T-cell (primary cell): ENCODE data around the gene FBXL4. TPM values are rescaled to one million over a fixed set of nuclear protein-coding genes. Genes with fewer than 3 reads are reported as not detected.

Source experiments
- ATAC-seq, 4 experiments: fragments of 200-7000 bp in 3 of 4; fragments of 150-1000 bp in 1 of 4; cut with Tn5 transposase; replicated peaks in 1 of 4; 1 replicate in 3 of 4; 2 replicates in 1 of 4; pipeline ENCODE4 v1.10.0; 2021; ENCODE audit warnings: moderate library complexity in 3 of 4, mild to moderate bottlenecking in 2 of 4, moderate number of reproducible peaks in 1 of 4
- CTCF ChIA-PET, 2 donors: fragments of 300-600 bp; sonication (Branson Sonifier 250); formaldehyde crosslinking; loops; one replicate each; lab custom pipeline; 2022; ENCODE audit warnings: antibody characterized with exemption in 2 of 2; lab: Charles Lee
- POLR2A ChIA-PET, 2 donors: fragments of 300-600 bp; sonication (Branson Sonifier 250); formaldehyde crosslinking; loops; one replicate each; lab custom pipeline; 2022; ENCODE audit warnings: antibody characterized with exemption in 2 of 2; lab: Charles Lee
- DNase-seq, 35 experiments: peaks; one replicate each; pipeline versions ENCODE4 v3.0.0 to v3.0.0-alpha.2; 2013 to 2023
- H3K27ac ChIP-seq: one replicate; pipeline ENCODE4 v1.5.1; 2013; ENCODE audit warnings: low read length
- H3K27me3 ChIP-seq, 2 experiments: replicated peaks in 1 of 2; 1 replicate in 1 of 2; 2 replicates in 1 of 2; pipeline versions ENCODE4 v1.6.1 to v1.7.0; 2013; ENCODE audit warnings: low read length in 1 of 2, mixed read lengths in 1 of 2; ENCODE audit not compliant: control insufficient read depth in 2 of 2, insufficient read depth in 2 of 2; ENCODE audit errors: extremely low read depth in 1 of 2
- H3K36me3 ChIP-seq, 2 donors: 1 replicate in 1 of 2; 2 replicates in 1 of 2; pipeline versions ENCODE4 v1.6.1 to v1.7.0; 2013; ENCODE audit warnings: low read length in 1 of 2; ENCODE audit not compliant: control insufficient read depth in 2 of 2, insufficient read depth in 1 of 2; ENCODE audit errors: extremely low read depth in 1 of 2
- H3K4me1 ChIP-seq, 2 experiments: 1 replicate in 1 of 2; 2 replicates in 1 of 2; pipeline versions ENCODE4 v1.6.1 to v1.7.0; 2013; ENCODE audit warnings: low read length in 2 of 2, mixed read lengths in 1 of 2; ENCODE audit not compliant: insufficient read depth in 2 of 2, control insufficient read depth in 1 of 2; ENCODE audit errors: extremely low read depth in 1 of 2
- H3K4me3 ChIP-seq, 2 donors: 1 replicate in 1 of 2; 2 replicates in 1 of 2; pipeline versions ENCODE4 v1.5.1 to v1.7.0; 2013; ENCODE audit warnings: mild to moderate bottlenecking in 2 of 2, low read length in 1 of 2, moderate library complexity in 1 of 2; ENCODE audit not compliant: control insufficient read depth in 1 of 2; ENCODE audit errors: extremely low read depth in 1 of 2
- H3K9me3 ChIP-seq: 2 replicates; pipeline ENCODE4 v1.7.0; 2013
- H3K27ac Mint-ChIP-seq, 2 donors: one replicate each; pipeline ENCODE4 v1.8.0; 2020 to 2021; ENCODE audit warnings: mild to moderate bottlenecking in 2 of 2, mixed read lengths in 2 of 2
- H3K27me3 Mint-ChIP-seq, 2 donors: one replicate each; pipeline ENCODE4 v1.8.0; 2021 to 2022; ENCODE audit warnings: mixed read lengths in 2 of 2
- H3K36me3 Mint-ChIP-seq: one replicate; pipeline ENCODE4 v1.8.0; 2021; ENCODE audit warnings: mixed read lengths
- H3K4me1 Mint-ChIP-seq, 3 donors: one replicate each; pipeline ENCODE4 v1.8.0; 2020 to 2022; ENCODE audit warnings: mixed read lengths in 3 of 3, mild to moderate bottlenecking in 1 of 3
- H3K4me3 Mint-ChIP-seq, 3 donors: one replicate each; pipeline ENCODE4 v1.8.0; 2020 to 2022; ENCODE audit warnings: mild to moderate bottlenecking in 3 of 3, mixed read lengths in 3 of 3, moderate library complexity in 3 of 3
- H3K9me3 Mint-ChIP-seq, 3 donors: one replicate each; pipeline ENCODE4 v1.8.0; 2020 to 2022; ENCODE audit warnings: mixed read lengths in 3 of 3
- WGBS: methylation state at CpG from one replicate; pipeline ENCODE4 v1.1.5; 2013; ENCODE audit warnings: missing lambda C conversion rate; ENCODE audit not compliant: insufficient coverage; 5-methylcytosine and 5-hydroxymethylcytosine counted together
- total RNA-seq, 35 experiments: library from RNA in 6 of 35; stranded (reverse) in 6 of 35; fragments of 120-200 nt in 1 of 35; gene quantifications; one replicate each; pipeline versions ENCODE4 v1.2.1 to v1.2.4 and lab custom pipeline; 2013 to 2026

The FBXL4 gene
- total RNA-seq, 5 donors from 2014 or later (not counting 1 experiment from before 2014, with no cell fraction given): 13.4 to 19.5 (median 15.9) TPM

DNA sequence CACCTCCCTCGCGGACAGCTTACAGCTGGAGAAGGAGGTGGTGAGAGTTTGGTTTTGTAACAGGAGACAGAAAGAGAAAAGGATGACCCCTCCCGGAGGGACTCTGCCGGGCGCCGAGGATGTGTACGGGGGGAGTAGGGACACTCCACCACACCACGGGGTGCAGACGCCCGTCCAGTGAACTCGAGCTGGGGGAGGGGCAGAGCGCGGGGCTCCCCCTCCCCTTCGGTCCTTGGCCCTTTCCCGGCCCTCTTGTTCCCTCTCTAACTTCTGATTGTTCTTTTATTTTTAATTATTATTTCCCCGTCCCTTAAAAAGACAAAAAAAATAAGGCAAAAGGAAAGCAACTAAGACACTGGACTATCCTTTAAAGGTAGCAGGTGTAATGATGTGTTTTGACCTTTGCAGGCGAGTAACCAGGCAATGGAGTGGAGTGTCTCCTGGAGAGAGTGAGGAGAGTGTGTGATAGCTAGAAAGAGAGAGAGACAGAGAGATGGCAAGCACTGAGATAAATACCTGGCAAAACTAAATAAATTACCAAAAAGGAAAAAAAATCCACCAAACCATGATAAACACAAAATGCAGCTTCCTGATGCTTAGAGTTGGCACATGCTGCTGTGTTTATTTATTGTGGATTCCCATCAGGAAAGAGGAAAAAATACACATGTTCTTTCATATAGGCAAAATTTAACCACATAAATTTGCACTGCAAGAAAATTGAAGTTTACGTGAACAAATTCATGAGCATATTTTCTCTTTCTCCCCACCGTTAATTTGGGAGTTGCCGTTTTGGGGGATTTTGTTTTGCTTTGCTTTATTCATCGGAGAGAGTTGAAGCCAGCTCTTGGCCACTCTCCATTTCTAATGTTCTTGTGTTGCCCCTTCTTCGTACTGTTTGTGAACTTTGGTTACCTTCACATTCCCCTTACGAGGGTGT, 111.5 kb downstream of the FBXL4 start:
- peaks cover 26 to 43% (median 38%) of the 10 kb centered on the region in 3 donors for H3K4me1 Mint-ChIP-seq
- Histone ChIP-seq H3K36me3 (no peaks in the 10 kb centered on the region), H3K27ac (no peak overlapping the region), H3K4me1 (peaks cover 15 to 47% of the 10 kb centered on the region in 2 experiments), H3K4me3 (peak overlapping the region in 1 of 2 donors; percentile 46), H3K27me3 (peaks cover 20 to 63% of the 10 kb centered on the region in 2 experiments), H3K9me3 (no peaks in the 10 kb centered on the region)
- ATAC-seq (no peak), DNase-seq (no peak)
- H3K27ac Mint-ChIP-seq: peak overlapping the region; percentile 34 to 57
- no peaks in the 10 kb centered on the region for H3K9me3 Mint-ChIP-seq
- ChIA-PET POLR2A (no interaction called here), CTCF (no interaction called here)
- H3K27me3 Mint-ChIP-seq: peaks cover 77% of the 10 kb centered on the region in 2 donors
- WGBS: no CpG with 5 or more reads among the region's 23 CpGs
- no peaks in the 10 kb centered on the region for H3K36me3 Mint-ChIP-seq
- H3K4me3 Mint-ChIP-seq: peak overlapping the region; percentile 43 to 62 (median 60)

DNA sequence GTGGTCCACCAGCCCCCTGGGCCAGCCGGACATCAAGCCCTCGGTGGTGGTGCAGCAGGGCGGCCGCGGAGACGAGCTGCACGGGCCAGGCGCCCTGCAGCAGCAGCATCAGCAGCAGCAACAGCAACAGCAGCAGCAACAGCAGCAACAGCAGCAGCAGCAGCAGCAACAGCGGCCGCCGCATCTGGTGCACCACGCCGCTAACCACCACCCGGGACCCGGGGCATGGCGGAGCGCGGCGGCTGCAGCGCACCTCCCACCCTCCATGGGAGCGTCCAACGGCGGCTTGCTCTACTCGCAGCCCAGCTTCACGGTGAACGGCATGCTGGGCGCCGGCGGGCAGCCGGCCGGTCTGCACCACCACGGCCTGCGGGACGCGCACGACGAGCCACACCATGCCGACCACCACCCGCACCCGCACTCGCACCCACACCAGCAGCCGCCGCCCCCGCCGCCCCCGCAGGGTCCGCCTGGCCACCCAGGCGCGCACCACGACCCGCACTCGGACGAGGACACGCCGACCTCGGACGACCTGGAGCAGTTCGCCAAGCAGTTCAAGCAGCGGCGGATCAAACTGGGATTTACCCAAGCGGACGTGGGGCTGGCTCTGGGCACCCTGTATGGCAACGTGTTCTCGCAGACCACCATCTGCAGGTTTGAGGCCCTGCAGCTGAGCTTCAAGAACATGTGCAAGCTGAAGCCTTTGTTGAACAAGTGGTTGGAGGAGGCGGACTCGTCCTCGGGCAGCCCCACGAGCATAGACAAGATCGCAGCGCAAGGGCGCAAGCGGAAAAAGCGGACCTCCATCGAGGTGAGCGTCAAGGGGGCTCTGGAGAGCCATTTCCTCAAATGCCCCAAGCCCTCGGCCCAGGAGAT, 112.4 kb downstream of the FBXL4 start:
- Histone ChIP-seq H3K4me1 (peaks cover 18 to 51% of the 10 kb centered on the region in 2 experiments), H3K4me3 (peak overlapping the region; percentile 52 to 57), H3K9me3 (no peaks in the 10 kb centered on the region), H3K27ac (no peak overlapping the region), H3K36me3 (no peaks in the 10 kb centered on the region), H3K27me3 (peaks cover 19 to 68% of the 10 kb centered on the region in 2 experiments)
- peak overlapping the region; percentile 34 to 57 for H3K27ac Mint-ChIP-seq
- no peak for ATAC-seq
- ChIA-PET POLR2A (no interaction called here), CTCF (no interaction called here)
- H3K4me3 Mint-ChIP-seq: peak overlapping the region; percentile 14 to 94 (median 43)
- peak in 1 of 35 experiments; percentile 25 for DNase-seq
- no peaks in the 10 kb centered on the region for H3K9me3 Mint-ChIP-seq
- H3K27me3 Mint-ChIP-seq: peaks cover 79 to 80% of the 10 kb centered on the region in 2 donors
- H3K4me1 Mint-ChIP-seq: peaks cover 35 to 50% (median 45%) of the 10 kb centered on the region in 3 donors
- H3K36me3 Mint-ChIP-seq: no peaks in the 10 kb centered on the region
- 5% methylated on average over 75 of the region's 76 CpGs for WGBS

DNA sequence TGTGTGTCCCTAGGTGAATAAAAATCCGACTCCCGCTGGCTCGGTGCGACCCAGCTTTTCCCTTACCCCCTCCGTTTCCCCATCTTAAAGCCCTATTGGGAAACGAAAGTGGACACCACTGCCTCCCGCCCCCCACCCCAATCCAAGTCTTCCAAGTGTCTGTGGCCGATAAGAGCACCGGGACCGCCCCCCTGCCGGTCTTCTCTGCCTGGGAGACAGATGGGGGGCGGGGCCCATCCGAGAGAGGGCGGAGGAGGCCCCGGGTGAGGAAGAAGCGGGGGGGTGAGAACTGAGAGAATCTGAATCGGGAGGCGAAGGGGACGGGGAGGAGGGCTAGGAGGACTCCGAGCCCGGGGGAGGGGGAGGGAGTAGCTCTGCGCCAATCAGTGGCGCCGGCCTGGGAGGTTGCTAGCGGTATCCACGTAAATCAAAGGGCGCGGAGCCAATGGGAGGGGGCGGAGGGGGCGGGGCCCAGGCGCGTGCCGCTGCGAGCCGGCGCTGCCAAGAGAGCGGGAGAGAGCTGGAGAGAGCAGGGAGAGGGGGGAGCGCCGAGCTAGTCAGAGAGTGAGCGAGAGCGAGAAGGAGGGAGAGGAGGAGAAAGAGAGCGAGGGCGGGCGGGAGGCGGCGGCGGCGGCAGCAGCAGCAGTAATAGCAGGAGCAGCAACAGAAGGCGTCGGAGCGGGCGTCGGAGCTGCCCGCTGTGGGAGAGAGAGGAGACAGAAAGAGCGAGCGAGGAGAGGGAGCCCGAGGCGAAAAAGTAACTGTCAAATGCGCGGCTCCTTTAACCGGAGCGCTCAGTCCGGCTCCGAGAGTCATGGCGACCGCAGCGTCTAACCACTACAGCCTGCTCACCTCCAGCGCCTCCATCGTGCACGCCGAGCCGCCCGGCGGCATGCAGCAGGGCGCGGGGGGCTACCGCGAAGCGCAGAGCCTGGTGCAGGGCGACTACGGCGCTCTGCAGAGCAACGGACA, 113.4 kb downstream of the FBXL4 start, which contains the start of gene POU3F2:
Gene POU3F2 (plus strand): TSS at position 515 of the 972 bp plus-strand sequence. CDS start 300 bp downstream, at position 815.
- no peak within 1 kb of the TSS for H3K27ac Mint-ChIP-seq
- CTCF ChIA-PET: interaction anchor here (0.7 kb wide), 2 partner anchors 1337 to 1746 kb away, joined by 3 read pairs; no protein-coding TSS in a partner anchor
- WGBS: under 1% methylated on average over 52 of the region's 83 CpGs
- peaks cover 18 to 51% of the 10 kb centered on the region in 2 experiments for H3K4me1 ChIP-seq
- H3K27me3 ChIP-seq: peaks cover 22 to 65% of the 10 kb centered on the region in 2 experiments
- DNase-seq (peak in 33 of 35 experiments; percentile 26 to 74 (median 48)), ATAC-seq (peak; percentile 64 to 79 (median 74))
- H3K9me3 ChIP-seq: no peaks in the 10 kb centered on the region
- no peaks in the 10 kb centered on the region for H3K36me3 Mint-ChIP-seq
- H3K36me3 ChIP-seq: no peaks in the 10 kb centered on the region
- H3K27me3 Mint-ChIP-seq: peaks cover 77 to 80% of the 10 kb centered on the region in 2 donors
- peaks cover 37 to 52% (median 47%) of the 10 kb centered on the region in 3 donors for H3K4me1 Mint-ChIP-seq
- no peak within 1 kb of the TSS for H3K27ac ChIP-seq
- POLR2A ChIA-PET: interaction anchor here in 1 of 2 donors (0.6 kb wide), 1 partner anchor 1669 kb away, joined by 5 read pairs; no protein-coding TSS in a partner anchor
- peak within 1 kb of the TSS; percentile 84 to 94 (median 90) for H3K4me3 Mint-ChIP-seq
- no peaks in the 10 kb centered on the region for H3K9me3 Mint-ChIP-seq
- peak within 1 kb of the TSS; percentile 57 to 89 for H3K4me3 ChIP-seq

DNA sequence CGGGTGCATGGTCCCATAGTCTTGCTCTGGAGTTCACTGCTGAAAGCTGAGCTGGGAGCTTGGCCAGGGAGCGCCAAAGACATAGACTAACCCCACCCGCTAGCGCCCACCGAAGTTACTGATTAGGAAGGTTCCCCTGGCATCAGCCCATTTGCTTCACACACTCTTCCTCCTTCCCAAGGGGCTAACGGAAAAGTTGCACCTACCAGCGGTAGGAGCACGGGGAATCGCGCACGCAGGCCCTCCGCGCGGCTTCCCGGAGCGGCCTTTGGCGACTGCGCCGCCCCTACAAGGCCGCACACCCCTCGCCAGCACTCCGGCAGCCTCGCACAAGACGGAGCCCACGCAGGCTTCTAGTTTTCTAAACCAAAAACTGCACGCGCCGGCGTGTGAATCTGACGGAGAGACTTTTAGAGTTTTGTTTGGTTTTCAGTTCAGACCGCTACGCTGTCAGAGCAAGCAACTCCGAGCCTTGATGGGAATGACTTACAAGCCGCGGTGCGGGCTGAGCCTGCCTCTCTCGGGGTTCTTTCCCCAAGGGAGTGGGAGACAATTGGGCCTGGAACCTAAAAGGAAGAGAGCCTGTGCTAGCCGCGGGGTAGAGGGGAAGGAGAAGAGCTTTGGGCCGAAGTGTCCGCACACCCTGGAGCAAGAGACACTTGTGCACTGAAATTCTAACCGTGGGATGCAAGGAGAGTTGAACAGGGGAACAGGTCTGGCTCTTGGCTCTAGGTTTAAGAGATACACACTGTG, 114.3 kb downstream of the FBXL4 start:
- peaks cover 28 to 71% of the 10 kb centered on the region in 2 experiments for H3K27me3 ChIP-seq
- Mint-ChIP-seq H3K4me3 (peak overlapping the region; percentile 84 to 94 (median 90)), H3K27me3 (peaks cover 78 to 81% of the 10 kb centered on the region in 2 donors), H3K27ac (no peak overlapping the region), H3K4me1 (peaks cover 46 to 59% (median 55%) of the 10 kb centered on the region in 3 donors), H3K36me3 (no peaks in the 10 kb centered on the region), H3K9me3 (no peaks in the 10 kb centered on the region)
- peak overlapping the region; percentile 57 to 89 for H3K4me3 ChIP-seq
- peaks cover 18 to 56% of the 10 kb centered on the region in 2 experiments for H3K4me1 ChIP-seq
- WGBS: 1% methylated on average over 41 of the region's 42 CpGs
- ATAC-seq: peak; percentile 10 to 25 (median 20)
- H3K9me3 ChIP-seq: no peaks in the 10 kb centered on the region
- peak in 2 of 35 experiments; percentile 13 to 33 for DNase-seq
- ChIA-PET POLR2A (interaction anchor here in 1 of 2 donors (0.6 kb wide), 1 partner anchor 1669 kb away, joined by 5 read pairs; no protein-coding TSS in a partner anchor), CTCF (interaction anchor here in 1 of 2 donors (0.7 to 1.1 kb wide), 2 partner anchors 14 to 1745 kb away, joined by 3 to 4 read pairs; no protein-coding TSS in a partner anchor)
- H3K36me3 ChIP-seq: no peaks in the 10 kb centered on the region
- no peak overlapping the region for H3K27ac ChIP-seq

DNA sequence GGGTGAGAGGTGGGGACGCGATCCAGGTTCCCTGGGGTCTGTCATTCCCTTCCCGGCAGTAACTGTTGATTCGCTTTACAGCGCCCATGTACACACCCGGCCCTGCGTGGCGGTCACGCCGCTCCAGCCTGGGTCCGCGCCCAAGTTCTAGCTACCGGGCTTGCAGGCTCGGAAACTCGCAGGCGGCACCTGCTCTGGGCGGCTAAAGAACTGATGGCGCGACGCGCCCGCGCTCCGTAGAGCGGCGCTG, 114.8 kb downstream of the FBXL4 start:
- Mint-ChIP-seq H3K36me3 (no peaks in the 10 kb centered on the region), H3K4me3 (peak overlapping the region; percentile 84 to 94 (median 90)), H3K27me3 (peaks cover 78 to 81% of the 10 kb centered on the region in 2 donors), H3K9me3 (no peaks in the 10 kb centered on the region), H3K4me1 (peaks cover 51 to 64% (median 58%) of the 10 kb centered on the region in 3 donors), H3K27ac (no peak overlapping the region)
- DNase-seq (peak in 2 of 35 experiments; percentile 14 to 49), ATAC-seq (peak; percentile 30 to 42 (median 36))
- no peaks in the 10 kb centered on the region for H3K9me3 ChIP-seq
- peaks cover 18 to 60% of the 10 kb centered on the region in 2 experiments for H3K4me1 ChIP-seq
- 7% methylated on average over 26 of the region's 26 CpGs for WGBS
- peaks cover 27 to 73% of the 10 kb centered on the region in 2 experiments for H3K27me3 ChIP-seq
- H3K4me3 ChIP-seq: peak overlapping the region; percentile 57 to 89
- H3K36me3 ChIP-seq: no peaks in the 10 kb centered on the region
- ChIA-PET CTCF (interaction anchor here in 1 of 2 donors (1.1 kb wide), 1 partner anchor 14 kb away, joined by 4 read pairs; no protein-coding TSS in a partner anchor), POLR2A (no interaction called here)
- H3K27ac ChIP-seq: no peak overlapping the region
